Stimulated activated CD4-positive, alpha-beta T cell treated with anti-CD3 and anti-CD28 coated beads, Interleukin-15, amount 100 ng/mL, for 48 hours (primary cell): ENCODE data around the gene TSKS.
"Not testable (repeated sequence)": the region's sequence is repeated elsewhere in the genome, so short reads cannot be mapped to it uniquely, and the experiment has no call there.

Experiments
- DNase-seq, 2 donors: peaks; one replicate each; pipeline ENCODE4 v3.0.0-alpha.2; 2020; ENCODE audit warnings: low read depth in 2 of 2

TSKS gene

GRCh38 chr19:49766930-49767299, 3.8 kb upstream of the TSKS start, which contains the start of gene AP2A1:
TSS of gene AP2A1 (plus strand) at chr19:49767001. CDS start at chr19:49767134, 133 bp downstream.
- DNase-seq, result no peak

GRCh38 chr19:49766007-49766929, 3.2 kb upstream of the TSKS start:
- DNase-seq, result peak; percentile 98 to 99

GRCh38 chr19:49764341-49764740, 1.2 kb upstream of the TSKS start:
- DNase-seq, result no peak

- no peak for DNase-seq
These were observed 1.3 kb downstream of the TSKS start for GRCh38 chr19:49761625-49762311.

GRCh38 chr19:49761249-49761624, 1.9 kb downstream of the TSKS start:
- DNase-seq, result no peak

GRCh38 chr19:49758292-49758691, 4.8 kb downstream of the TSKS start:
- DNase-seq, result no peak

- DNase-seq, result no peak
These were observed 7.2 kb downstream of the TSKS start for GRCh38 chr19:49755956-49756355.

- no peak for DNase-seq
These were observed 10.4 kb downstream of the TSKS start for GRCh38 chr19:49752701-49753100.

GRCh38 chr19:49749771-49750170, 13.3 kb downstream of the TSKS start:
- DNase-seq, result no peak

GRCh38 chr19:49749055-49749716, 13.9 kb downstream of the TSKS start:
- DNase-seq, result no peak

- peak; percentile 63 to 68 for DNase-seq
These were observed 16.7 kb downstream of the TSKS start for GRCh38 chr19:49746206-49746958.

GRCh38 chr19:49744946-49745381, 18.1 kb downstream of the TSKS start:
- DNase-seq, result no peak

GRCh38 chr19:49741210-49741844, 21.8 kb downstream of the TSKS start:
- no peak for DNase-seq

- DNase-seq, result no peak
These were observed 23.2 kb downstream of the TSKS start for GRCh38 chr19:49739933-49740332.

- DNase-seq, result no peak
These were observed 24.0 kb downstream of the TSKS start for GRCh38 chr19:49739098-49739497.

GRCh38 chr19:49738268-49738667, 24.8 kb downstream of the TSKS start:
- no peak for DNase-seq

- no peak for DNase-seq
These were observed 32.9 kb downstream of the TSKS start for GRCh38 chr19:49730166-49730565.

GRCh38 chr19:49727217-49728030, 35.7 kb downstream of the TSKS start:
- DNase-seq, result no peak

- DNase-seq, result not testable (repeated sequence)
These were observed 43.7 kb downstream of the TSKS start for GRCh38 chr19:49719420-49719819.

GRCh38 chr19:49718991-49719390, 44.1 kb downstream of the TSKS start:
- DNase-seq, result no peak
